H9 (cell line): ENCODE data around the gene ANO6. TPM values are rescaled to one million over a fixed set of nuclear protein-coding genes. Genes with fewer than 3 reads are reported as not detected.
A peak's percentile ranks its signal among the peaks of the same experiment; 100 is the strongest.

Source experiments
- DNase-seq: peaks from one replicate; pipeline ENCODE4 v3.0.0-alpha.2; 2017
- H2AFZ ChIP-seq: one replicate; pipeline ENCODE4 v1.6.1; 2013; ENCODE audit warnings: mild to moderate bottlenecking, low read length, control low read depth, moderate library complexity
- H2AK5ac ChIP-seq: 2 replicates; pipeline ENCODE4 v1.6.1; 2013; ENCODE audit warnings: low read length, control low read depth, mixed read lengths; ENCODE audit not compliant: insufficient read length
- H2BK120ac ChIP-seq: one replicate; pipeline ENCODE4 v1.6.1; 2013; ENCODE audit warnings: low read depth, mild to moderate bottlenecking, low read length, control low read depth, inconsistent platforms; ENCODE audit not compliant: poor library complexity, severe bottlenecking
- H2BK12ac ChIP-seq: 2 replicates; pipeline ENCODE4 v1.6.1; 2013; ENCODE audit warnings: low read length, control low read depth, mixed read lengths, low read depth; ENCODE audit not compliant: insufficient read length
- H2BK15ac ChIP-seq: 2 replicates; pipeline ENCODE4 v1.6.1; 2013; ENCODE audit warnings: low read depth, low read length, control low read depth
- H2BK20ac ChIP-seq: one replicate; pipeline ENCODE4 v1.6.1; 2013; ENCODE audit warnings: low read depth, mild to moderate bottlenecking, low read length, control low read depth, inconsistent platforms; ENCODE audit not compliant: poor library complexity, severe bottlenecking
- H2BK5ac ChIP-seq: 2 replicates; pipeline ENCODE4 v1.6.1; 2013; ENCODE audit warnings: low read length, control low read depth, mixed read lengths; ENCODE audit not compliant: insufficient read length
- H3K14ac ChIP-seq: 2 replicates; pipeline ENCODE4 v1.6.1; 2013; ENCODE audit warnings: low read length, control low read depth; ENCODE audit not compliant: insufficient read depth
- H3K18ac ChIP-seq: 2 replicates; pipeline ENCODE4 v1.6.1; 2013; ENCODE audit warnings: low read depth, mild to moderate bottlenecking, mixed read lengths, low read length, control low read depth; ENCODE audit not compliant: insufficient read length
- H3K23ac ChIP-seq: 2 replicates; pipeline ENCODE4 v1.6.1; 2013; ENCODE audit warnings: low read length, control low read depth, mixed read lengths, low read depth; ENCODE audit not compliant: insufficient read length
- H3K23me2 ChIP-seq: 2 replicates; pipeline ENCODE4 v1.6.1; 2013; ENCODE audit warnings: low read depth, mild to moderate bottlenecking, mixed read lengths, low read length, control low read depth; ENCODE audit not compliant: insufficient read length, poor library complexity, severe bottlenecking
- H3K27ac ChIP-seq: 2 replicates; pipeline ENCODE4 v1.5.1; 2013; ENCODE audit warnings: low read length, control low read depth, mixed read lengths, low read depth; ENCODE audit not compliant: insufficient read length
- H3K27me3 ChIP-seq: 2 replicates; pipeline ENCODE4 v1.6.1; 2013; ENCODE audit warnings: low read length, control low read depth, inconsistent platforms; ENCODE audit not compliant: insufficient read depth
- H3K4ac ChIP-seq: 2 replicates; pipeline ENCODE4 v1.6.1; 2013; ENCODE audit warnings: low read depth, mild to moderate bottlenecking, control low read depth, inconsistent platforms, low read length, moderate library complexity
- H3K4me1 ChIP-seq: 2 replicates; pipeline ENCODE4 v1.6.1; 2013; ENCODE audit warnings: low read length, control low read depth, inconsistent platforms; ENCODE audit not compliant: insufficient read depth
- H3K4me2 ChIP-seq: 2 replicates; pipeline ENCODE4 v1.6.1; 2013; ENCODE audit warnings: low read length, control low read depth, mixed read lengths; ENCODE audit not compliant: insufficient read length, insufficient read depth
- H3K56ac ChIP-seq: 2 replicates; pipeline ENCODE4 v1.6.1; 2013; ENCODE audit warnings: low read depth, mild to moderate bottlenecking, mixed read lengths, low read length, control low read depth; ENCODE audit not compliant: insufficient read length
- H3K79me1 ChIP-seq: 2 replicates; pipeline ENCODE4 v1.6.1; 2013; ENCODE audit warnings: low read depth, mild to moderate bottlenecking, moderate library complexity, low read length, control low read depth, inconsistent platforms; ENCODE audit not compliant: insufficient read depth, poor library complexity, severe bottlenecking
- H3K79me2 ChIP-seq: 2 replicates; pipeline ENCODE4 v1.6.1; 2013; ENCODE audit warnings: low read length, control low read depth, inconsistent platforms; ENCODE audit not compliant: insufficient read depth
- H3K9ac ChIP-seq: 2 replicates; pipeline ENCODE4 v1.6.1; 2013; ENCODE audit warnings: low read length, control low read depth, mixed read lengths; ENCODE audit not compliant: insufficient read length; ENCODE audit errors: extremely low read depth
- H3K9me3 ChIP-seq: one replicate; pipeline ENCODE4 v1.6.1; 2013; ENCODE audit warnings: low read depth, low read length, inconsistent platforms; ENCODE audit not compliant: control insufficient read depth
- H3T11ph ChIP-seq: one replicate; pipeline ENCODE4 v1.6.1; 2013; ENCODE audit warnings: mild to moderate bottlenecking, low read length, control low read depth, inconsistent platforms
- H4K20me1 ChIP-seq: one replicate; pipeline ENCODE4 v1.6.1; 2013; ENCODE audit not compliant: control insufficient read depth, insufficient read length, insufficient read depth
- H4K5ac ChIP-seq: 2 replicates; pipeline ENCODE4 v1.6.1; 2013; ENCODE audit warnings: low read depth, mild to moderate bottlenecking, mixed read lengths, low read length, control low read depth; ENCODE audit not compliant: insufficient read length
- H4K8ac ChIP-seq: replicated peaks from 2 replicates; pipeline ENCODE4 v1.6.1; 2013; ENCODE audit warnings: low read length, control low read depth, mixed read lengths, low read depth; ENCODE audit not compliant: insufficient read length
- H4K91ac ChIP-seq: 2 replicates; pipeline ENCODE4 v1.6.1; 2013; ENCODE audit warnings: low read depth, mild to moderate bottlenecking, moderate library complexity, mixed read lengths, low read length, control low read depth; ENCODE audit not compliant: insufficient read length
- H3K27ac Mint-ChIP-seq, 3 experiments: 2 replicates in 2 of 3; 3 replicates in 1 of 3; pipeline ENCODE4 v1.8.0; 2020 to 2021; ENCODE audit warnings: mixed read lengths in 3 of 3, mild to moderate bottlenecking in 1 of 3, moderate library complexity in 1 of 3
- H3K27me3 Mint-ChIP-seq: 2 replicates; pipeline ENCODE4 v1.8.0; 2021; ENCODE audit warnings: low read depth, mild to moderate bottlenecking, moderate library complexity, mixed read lengths
- H3K36me3 Mint-ChIP-seq, 3 experiments: 2 replicates in 2 of 3; 3 replicates in 1 of 3; pipeline ENCODE4 v1.8.0; 2020 to 2021; ENCODE audit warnings: low read depth in 3 of 3, mixed read lengths in 3 of 3; ENCODE audit not compliant: insufficient read depth in 1 of 3
- H3K4me1 Mint-ChIP-seq, 2 experiments: 2 replicates each; pipeline ENCODE4 v1.8.0; 2020; ENCODE audit warnings: mixed read lengths in 2 of 2
- H3K4me3 Mint-ChIP-seq, 2 experiments: 2 replicates in 1 of 2; 3 replicates in 1 of 2; pipeline ENCODE4 v1.8.0; 2020 to 2021; ENCODE audit warnings: mild to moderate bottlenecking in 2 of 2, mixed read lengths in 2 of 2, moderate library complexity in 1 of 2
- H3K9me3 Mint-ChIP-seq, 2 experiments: 2 replicates in 1 of 2; 3 replicates in 1 of 2; pipeline ENCODE4 v1.8.0; 2020; ENCODE audit warnings: mild to moderate bottlenecking in 2 of 2, mixed read lengths in 2 of 2, moderate library complexity in 1 of 2
- WGBS: extraction: QIAGEN DNeasy Blood & Tissue Kit; methylation state at CpG from one replicate; pipeline ENCODE4 v1.1.7; 2013; ENCODE audit warnings: missing lambda C conversion rate, low lambda C conversion rate, mixed read lengths; ENCODE audit not compliant: insufficient read length; ENCODE audit errors: extremely low coverage; 5-methylcytosine and 5-hydroxymethylcytosine counted together
- total RNA-seq: library from RNA; stranded (reverse); gene quantifications from 2 replicates; pipeline ENCODE4 v1.2.1, GENCODE V29; 2021
- TF ChIP-seq, protein P1 (sequence below): fragments of 200-600 bp; sonication (generic); conservative IDR thresholded peaks from 3 replicates; pipeline ENCODE4 v1.8.0; 2021; ENCODE audit warnings: antibody characterized with exemption, mild to moderate bottlenecking

Gene ANO6
- total RNA-seq, 1 experiment from 2014 or later, result 24.3 TPM

DNA sequence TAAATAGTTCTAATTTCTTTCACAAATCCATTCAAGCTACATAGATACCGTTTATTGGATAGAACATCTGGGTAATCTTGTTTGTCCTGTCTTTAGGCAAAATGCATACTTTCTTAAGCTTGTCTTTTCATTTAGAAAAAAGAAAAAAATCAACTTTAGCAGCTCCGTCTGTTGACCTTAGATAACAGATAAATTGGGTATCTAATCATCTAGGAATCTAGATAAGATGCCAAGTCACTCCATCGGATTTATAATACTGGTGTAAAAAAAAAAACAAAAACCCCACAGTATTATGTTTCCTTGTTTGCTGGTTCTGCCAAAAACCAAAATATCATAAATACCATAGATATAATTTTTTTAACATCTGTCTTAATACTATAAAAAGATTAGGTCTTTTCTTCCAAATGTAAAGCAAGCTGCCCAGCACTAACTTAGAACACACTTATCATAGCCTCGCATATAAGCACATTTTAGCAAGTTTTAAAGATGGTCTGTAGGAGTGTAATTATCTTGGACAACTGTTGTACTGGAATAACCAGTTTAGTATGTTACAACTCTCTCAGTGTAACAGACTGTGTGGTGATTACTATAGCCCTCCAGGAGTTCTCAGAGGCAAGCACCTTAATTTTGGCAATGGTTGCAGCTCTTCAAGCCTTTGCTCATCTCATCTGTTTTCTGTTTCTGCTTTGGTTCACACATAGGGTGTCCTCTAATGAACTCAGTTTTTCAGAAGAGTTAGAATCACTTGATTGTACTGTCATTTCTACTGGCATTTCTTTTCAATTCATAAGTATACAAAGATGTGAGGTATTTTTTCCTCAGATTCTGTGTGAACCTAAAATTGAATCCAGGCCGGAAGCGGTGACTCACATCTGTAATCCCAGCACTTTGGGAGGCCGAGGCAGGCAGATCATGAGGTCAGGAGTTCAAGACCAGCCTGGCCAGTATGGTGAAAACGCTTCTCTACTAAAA is 83.1 kb downstream of the ANO6 start:
- no peaks in the 10 kb centered on the region; the same call in 1 of the 2 replicates for H3K4me1 ChIP-seq
- H3T11ph ChIP-seq, result no peak overlapping the region
- H4K8ac ChIP-seq, result no peak overlapping the region
- H3K27me3 Mint-ChIP-seq, result no peaks in the 10 kb centered on the region
- no peaks in the 10 kb centered on the region for H3K27me3 ChIP-seq
- no peak overlapping the region for H3K23ac ChIP-seq
- WGBS, result no CpG with 5 or more reads among the region's 8 CpGs
- no peaks in the 10 kb centered on the region for H3K79me1 ChIP-seq
- H4K5ac ChIP-seq, result no peak overlapping the region
- H3K4me1 Mint-ChIP-seq, result no peaks in the 10 kb centered on the region
- no peak for DNase-seq
- H2BK20ac ChIP-seq, result no peak overlapping the region
- no peak overlapping the region for H2AK5ac ChIP-seq
- H2BK120ac ChIP-seq, result no peak overlapping the region
- no peaks in the 10 kb centered on the region for H3K9me3 Mint-ChIP-seq
- H3K18ac ChIP-seq, result no peak overlapping the region
- no peak overlapping the region for H3K4me2 ChIP-seq
- H3K36me3 Mint-ChIP-seq, result no peaks in the 10 kb centered on the region
- no peak overlapping the region for H2BK15ac ChIP-seq
- no peak overlapping the region for H3K14ac ChIP-seq
- no peak overlapping the region for H2BK5ac ChIP-seq
- H3K4me3 Mint-ChIP-seq, result no peak overlapping the region
- no peaks in the 10 kb centered on the region for H3K23me2 ChIP-seq
- no peak overlapping the region for H4K91ac ChIP-seq
- H3K27ac Mint-ChIP-seq, result peak overlapping the region in 1 of 3 experiments; percentile 57; a peak in 1 of 7 replicates
- H2BK12ac ChIP-seq, result no peak overlapping the region
- TF ChIP-seq, protein P1, sequence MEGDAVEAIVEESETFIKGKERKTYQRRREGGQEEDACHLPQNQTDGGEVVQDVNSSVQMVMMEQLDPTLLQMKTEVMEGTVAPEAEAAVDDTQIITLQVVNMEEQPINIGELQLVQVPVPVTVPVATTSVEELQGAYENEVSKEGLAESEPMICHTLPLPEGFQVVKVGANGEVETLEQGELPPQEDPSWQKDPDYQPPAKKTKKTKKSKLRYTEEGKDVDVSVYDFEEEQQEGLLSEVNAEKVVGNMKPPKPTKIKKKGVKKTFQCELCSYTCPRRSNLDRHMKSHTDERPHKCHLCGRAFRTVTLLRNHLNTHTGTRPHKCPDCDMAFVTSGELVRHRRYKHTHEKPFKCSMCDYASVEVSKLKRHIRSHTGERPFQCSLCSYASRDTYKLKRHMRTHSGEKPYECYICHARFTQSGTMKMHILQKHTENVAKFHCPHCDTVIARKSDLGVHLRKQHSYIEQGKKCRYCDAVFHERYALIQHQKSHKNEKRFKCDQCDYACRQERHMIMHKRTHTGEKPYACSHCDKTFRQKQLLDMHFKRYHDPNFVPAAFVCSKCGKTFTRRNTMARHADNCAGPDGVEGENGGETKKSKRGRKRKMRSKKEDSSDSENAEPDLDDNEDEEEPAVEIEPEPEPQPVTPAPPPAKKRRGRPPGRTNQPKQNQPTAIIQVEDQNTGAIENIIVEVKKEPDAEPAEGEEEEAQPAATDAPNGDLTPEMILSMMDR, result no peak
- no peak overlapping the region for H3K56ac ChIP-seq
- no peak overlapping the region for H3K4ac ChIP-seq
- H3K9me3 ChIP-seq, result no peaks in the 10 kb centered on the region
- no peaks in the 10 kb centered on the region for H3K79me2 ChIP-seq
- H2AFZ ChIP-seq, result no peak overlapping the region
- no peak overlapping the region for H3K9ac ChIP-seq
- no peaks in the 10 kb centered on the region for H4K20me1 ChIP-seq
- no peak overlapping the region for H3K27ac ChIP-seq
